PC-9 (cell line): ENCODE results near the gene CAPN9.

Experiments used
- EZH2 ChIP-seq: fragments of 200-600 bp; sonication (generic); IDR thresholded peaks from 2 replicates; pipeline ENCODE4 v1.8.0; 2017; ENCODE audit warnings: antibody characterized with exemption, low read depth
- TF ChIP-seq, protein P1 (sequence below): fragments of 200-600 bp; sonication (generic); conservative IDR thresholded peaks from 2 replicates; pipeline ENCODE4 v1.6.1; 2017; ENCODE audit warnings: mixed run types, antibody characterized with exemption, mild to moderate bottlenecking, moderate library complexity

DNA sequence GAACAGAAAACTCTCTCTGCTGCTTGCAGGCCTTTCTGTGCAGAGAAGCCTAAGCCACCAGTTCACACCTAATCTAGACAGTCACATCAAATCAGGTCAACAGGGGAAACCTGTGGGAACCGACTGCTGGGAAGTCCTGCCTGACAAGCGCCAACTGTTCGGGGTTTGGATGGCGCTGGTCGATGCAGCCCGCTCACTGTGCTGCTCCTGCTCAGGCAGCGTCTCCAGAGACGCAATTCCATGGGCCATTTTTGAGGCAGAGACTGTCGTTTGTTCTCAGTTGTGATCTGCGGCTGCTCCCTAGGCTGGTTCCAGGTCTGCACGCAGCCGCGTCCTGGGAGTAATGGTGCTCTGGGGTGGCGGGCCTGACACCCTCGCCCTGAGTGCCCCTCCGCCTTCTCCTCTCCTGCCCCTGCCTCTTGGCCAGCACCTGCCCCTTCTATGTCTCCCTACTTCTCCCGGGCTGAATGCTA is 34.7 kb upstream of the CAPN9 start:
- TF ChIP-seq, protein P1, sequence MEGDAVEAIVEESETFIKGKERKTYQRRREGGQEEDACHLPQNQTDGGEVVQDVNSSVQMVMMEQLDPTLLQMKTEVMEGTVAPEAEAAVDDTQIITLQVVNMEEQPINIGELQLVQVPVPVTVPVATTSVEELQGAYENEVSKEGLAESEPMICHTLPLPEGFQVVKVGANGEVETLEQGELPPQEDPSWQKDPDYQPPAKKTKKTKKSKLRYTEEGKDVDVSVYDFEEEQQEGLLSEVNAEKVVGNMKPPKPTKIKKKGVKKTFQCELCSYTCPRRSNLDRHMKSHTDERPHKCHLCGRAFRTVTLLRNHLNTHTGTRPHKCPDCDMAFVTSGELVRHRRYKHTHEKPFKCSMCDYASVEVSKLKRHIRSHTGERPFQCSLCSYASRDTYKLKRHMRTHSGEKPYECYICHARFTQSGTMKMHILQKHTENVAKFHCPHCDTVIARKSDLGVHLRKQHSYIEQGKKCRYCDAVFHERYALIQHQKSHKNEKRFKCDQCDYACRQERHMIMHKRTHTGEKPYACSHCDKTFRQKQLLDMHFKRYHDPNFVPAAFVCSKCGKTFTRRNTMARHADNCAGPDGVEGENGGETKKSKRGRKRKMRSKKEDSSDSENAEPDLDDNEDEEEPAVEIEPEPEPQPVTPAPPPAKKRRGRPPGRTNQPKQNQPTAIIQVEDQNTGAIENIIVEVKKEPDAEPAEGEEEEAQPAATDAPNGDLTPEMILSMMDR, result no peak
- no peak for TF ChIP-seq EZH2
